Parathyroid adenoma (tissue), 2 donors: ENCODE data around the gene COL23A1.

Experiments used
- H2AFZ ChIP-seq: fragments of 300-600 bp; sonication (generic); one replicate; pipeline ENCODE4 v1.7.0; 2017; ENCODE audit warnings: antibody characterized with exemption, mild to moderate bottlenecking
- H3K27ac ChIP-seq: fragments of 300-600 bp; sonication (generic); one replicate; pipeline ENCODE4 v1.7.0; 2017
- H3K27me3 ChIP-seq: fragments of 300-600 bp; sonication (generic); one replicate; pipeline ENCODE4 v1.7.0; 2017; ENCODE audit warnings: low read length; ENCODE audit not compliant: control insufficient read depth, insufficient read depth
- H3K36me3 ChIP-seq: fragments of 300-600 bp; sonication (generic); one replicate; pipeline ENCODE4 v1.7.0; 2017; ENCODE audit warnings: low read length; ENCODE audit not compliant: control insufficient read depth, insufficient read depth
- H3K4me1 ChIP-seq: fragments of 300-600 bp; sonication (generic); one replicate; pipeline ENCODE4 v1.7.0; 2017; ENCODE audit warnings: control low read depth
- H3K4me2 ChIP-seq: fragments of 300-600 bp; sonication (generic); one replicate; pipeline ENCODE4 v1.7.0; 2017; ENCODE audit warnings: low read length
- H3K4me3 ChIP-seq: fragments of 300-600 bp; sonication (generic); one replicate; pipeline ENCODE4 v1.7.0; 2017; ENCODE audit warnings: low read depth, low read length
- H3K79me2 ChIP-seq: fragments of 300-600 bp; sonication (generic); one replicate; pipeline ENCODE4 v1.7.0; 2017; ENCODE audit warnings: control low read depth
- H3K9ac ChIP-seq: fragments of 300-600 bp; sonication (generic); one replicate; pipeline ENCODE4 v1.7.0; 2017; ENCODE audit warnings: mild to moderate bottlenecking
- H3K9me3 ChIP-seq: fragments of 300-600 bp; sonication (generic); one replicate; pipeline ENCODE4 v1.7.0; 2017; ENCODE audit warnings: low read length; ENCODE audit not compliant: control insufficient read depth
- CTCF ChIP-seq: fragments of 300-600 bp; sonication (generic); IDR thresholded peaks from one replicate; pipeline ENCODE4 v1.7.0; 2017; ENCODE audit warnings: antibody characterized with exemption, mild to moderate bottlenecking
- donor health status: primary hyperparathyroidism.

COL23A1 gene

GRCh38 chr5:178279026-178279722, 311.0 kb downstream of the COL23A1 start:
- H3K36me3 ChIP-seq, result no peaks in the 10 kb centered on the region
- H3K9me3 ChIP-seq, result no peaks in the 10 kb centered on the region
- no peaks in the 10 kb centered on the region for H3K4me1 ChIP-seq
- no peaks in the 10 kb centered on the region for H3K79me2 ChIP-seq
- no peak overlapping the region for H3K9ac ChIP-seq
- H2AFZ ChIP-seq, result no peak overlapping the region
- no peak overlapping the region for H3K4me2 ChIP-seq
- no peak for TF ChIP-seq CTCF
- no peaks in the 10 kb centered on the region for H3K27me3 ChIP-seq
- no peak overlapping the region for H3K27ac ChIP-seq
- no peak overlapping the region for H3K4me3 ChIP-seq

GRCh38 chr5:178278358-178279023, 311.7 kb downstream of the COL23A1 start:
- Histone ChIP-seq H2AFZ (no peak overlapping the region), H3K9ac (no peak overlapping the region), H3K79me2 (no peaks in the 10 kb centered on the region), H3K36me3 (no peaks in the 10 kb centered on the region), H3K4me1 (no peaks in the 10 kb centered on the region), H3K4me2 (no peak overlapping the region), H3K4me3 (no peak overlapping the region), H3K27me3 (no peaks in the 10 kb centered on the region), H3K9me3 (no peaks in the 10 kb centered on the region), H3K27ac (no peak overlapping the region)
- no peak for TF ChIP-seq CTCF

DNA sequence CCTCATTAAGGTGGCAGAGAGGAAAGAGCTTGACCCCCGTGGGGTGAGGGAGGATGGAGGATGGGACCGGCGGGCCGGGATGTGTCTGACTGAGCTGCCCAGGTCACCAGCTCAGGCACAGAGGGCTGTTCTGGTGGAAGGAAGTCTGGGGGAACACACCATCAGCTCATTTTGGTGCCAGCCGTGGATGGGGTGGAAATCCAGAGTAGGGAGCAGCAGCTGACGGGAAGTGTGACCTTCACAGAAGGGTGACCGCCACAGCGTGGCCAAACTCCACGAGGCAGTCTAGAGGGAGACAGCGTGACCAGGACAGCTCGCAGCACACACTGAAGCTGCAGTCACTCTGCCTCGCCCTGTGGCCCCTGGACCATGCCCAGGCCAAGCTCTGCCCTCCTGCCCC, 312.3 kb downstream of the COL23A1 start:
- Histone ChIP-seq H3K9me3 (no peaks in the 10 kb centered on the region), H3K27me3 (no peaks in the 10 kb centered on the region), H3K79me2 (no peaks in the 10 kb centered on the region), H3K36me3 (no peaks in the 10 kb centered on the region), H3K4me3 (no peak overlapping the region), H3K27ac (no peak overlapping the region), H2AFZ (no peak overlapping the region), H3K9ac (no peak overlapping the region), H3K4me1 (no peaks in the 10 kb centered on the region), H3K4me2 (no peak overlapping the region)
- TF ChIP-seq CTCF, result no peak

- Histone ChIP-seq H3K4me2 (no peak overlapping the region), H3K4me3 (no peak overlapping the region), H3K27me3 (no peaks in the 10 kb centered on the region), H3K79me2 (no peaks in the 10 kb centered on the region), H3K36me3 (no peaks in the 10 kb centered on the region), H3K9ac (no peak overlapping the region), H3K4me1 (no peaks in the 10 kb centered on the region), H2AFZ (no peak overlapping the region), H3K27ac (no peak overlapping the region), H3K9me3 (no peaks in the 10 kb centered on the region)
- no peak for TF ChIP-seq CTCF
These were observed 312.8 kb downstream of the COL23A1 start for GRCh38 chr5:178277346-178277745.
